ENCODE data around the gene TCEA2.
A peak's percentile ranks its signal among the peaks of the same experiment; 100 is the strongest.

Gene TCEA2

DNA sequence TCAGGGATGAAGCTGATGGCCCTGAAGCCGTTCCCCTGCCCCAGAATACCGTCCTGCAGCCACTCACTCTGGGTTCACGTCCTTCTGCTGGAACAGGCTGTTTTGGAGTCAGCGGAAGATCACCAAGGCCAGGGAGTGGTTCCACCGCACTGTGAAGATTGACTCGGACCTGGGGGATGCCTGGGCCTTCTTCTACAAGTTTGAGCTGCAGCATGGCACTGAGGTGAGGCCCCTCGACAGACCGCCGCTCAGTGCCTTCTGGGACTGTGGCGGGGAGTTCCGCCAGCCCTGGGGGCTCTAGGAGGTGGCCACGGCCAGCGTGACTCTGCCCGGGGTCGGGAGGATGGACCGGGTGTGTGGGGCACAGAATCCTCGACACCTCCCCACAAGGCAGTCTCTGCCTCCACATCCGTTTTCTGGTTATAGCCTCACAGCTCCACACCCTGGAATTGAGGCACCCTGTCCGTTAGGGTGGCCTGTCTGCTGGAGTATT, 31.1 kb upstream of the TCEA2 start:
- Histone ChIP-seq H3K36me3 (ENCODE audit: insufficient read depth, low read length) (peaks cover 5% of the 10 kb centered on the region; the same call in 1 of the 2 replicates), H3K9ac (ENCODE audit: low read depth, low read length) (no peak overlapping the region), H3K4me1 (ENCODE audit: insufficient read depth, low read length) (peaks cover 11% of the 10 kb centered on the region; the same call in 1 of the 2 replicates), H3K9me3 (ENCODE audit: control insufficient read depth, insufficient read depth, low read length) (no peaks in the 10 kb centered on the region)

DNA sequence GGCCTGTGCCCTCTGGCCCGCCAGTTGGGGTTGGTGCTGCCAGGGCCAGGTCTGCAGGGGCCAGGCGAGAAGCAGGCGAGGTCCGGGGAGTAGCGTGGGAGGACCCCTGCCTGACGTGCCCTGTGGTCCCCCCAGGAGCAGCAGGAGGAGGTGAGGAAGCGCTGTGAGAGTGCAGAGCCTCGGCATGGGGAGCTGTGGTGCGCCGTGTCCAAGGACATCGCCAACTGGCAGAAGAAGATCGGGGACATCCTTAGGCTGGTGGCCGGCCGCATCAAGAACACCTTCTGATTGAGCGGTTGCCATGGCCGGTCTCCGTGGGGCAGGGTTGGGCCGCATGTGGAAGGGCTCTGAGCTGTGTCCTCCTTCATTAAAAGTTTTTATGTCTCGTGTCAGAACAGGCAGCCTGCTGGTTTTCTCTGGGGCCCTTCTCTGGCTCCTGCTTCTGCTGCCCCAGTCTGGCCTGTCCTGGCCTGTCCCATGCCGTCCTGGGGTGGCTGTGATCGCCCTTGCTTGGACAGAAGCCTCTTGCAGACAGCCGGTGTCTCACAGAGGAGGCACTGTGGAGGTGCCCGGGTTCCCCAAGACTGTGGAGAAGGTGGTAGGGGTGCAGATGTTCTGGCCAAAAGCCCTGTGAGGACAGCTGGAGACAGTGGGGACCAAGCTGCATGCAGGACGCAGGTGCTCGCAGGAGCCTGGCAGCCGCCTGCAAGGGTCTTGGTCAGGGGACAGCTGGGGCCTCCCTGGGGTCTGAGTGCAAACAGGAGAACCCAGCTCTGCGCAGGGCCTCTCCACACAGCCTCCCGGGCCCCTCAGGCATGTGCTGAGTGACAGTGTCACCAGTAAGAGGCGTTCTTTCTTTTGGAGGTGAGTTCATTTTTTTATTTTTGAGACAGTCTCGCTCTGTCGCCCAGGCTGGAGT, 30.0 kb upstream of the TCEA2 start:
- H3K36me3 ChIP-seq (ENCODE audit: insufficient read depth, low read length): peaks cover 3% of the 10 kb centered on the region; the same call in 1 of the 2 replicates

GRCh38 chr20:64033981-64034493, 29.0 kb upstream of the TCEA2 start:
- Histone ChIP-seq H3K36me3 (ENCODE audit: insufficient read depth, low read length) (no peaks in the 10 kb centered on the region; the same call in 1 of the 2 replicates), H3K9ac (ENCODE audit: low read depth, low read length) (no peak overlapping the region)

More for the DNA sequence above, 30.0 kb upstream of the TCEA2 start:
- H3K4me1 ChIP-seq (ENCODE audit: insufficient read depth, low read length): peaks cover 11% of the 10 kb centered on the region; the same call in 1 of the 2 replicates
- H3K9me3 ChIP-seq (ENCODE audit: control insufficient read depth, insufficient read depth, low read length): no peaks in the 10 kb centered on the region
- no peak overlapping the region for H3K9ac ChIP-seq (ENCODE audit: low read depth, low read length)

DNA sequence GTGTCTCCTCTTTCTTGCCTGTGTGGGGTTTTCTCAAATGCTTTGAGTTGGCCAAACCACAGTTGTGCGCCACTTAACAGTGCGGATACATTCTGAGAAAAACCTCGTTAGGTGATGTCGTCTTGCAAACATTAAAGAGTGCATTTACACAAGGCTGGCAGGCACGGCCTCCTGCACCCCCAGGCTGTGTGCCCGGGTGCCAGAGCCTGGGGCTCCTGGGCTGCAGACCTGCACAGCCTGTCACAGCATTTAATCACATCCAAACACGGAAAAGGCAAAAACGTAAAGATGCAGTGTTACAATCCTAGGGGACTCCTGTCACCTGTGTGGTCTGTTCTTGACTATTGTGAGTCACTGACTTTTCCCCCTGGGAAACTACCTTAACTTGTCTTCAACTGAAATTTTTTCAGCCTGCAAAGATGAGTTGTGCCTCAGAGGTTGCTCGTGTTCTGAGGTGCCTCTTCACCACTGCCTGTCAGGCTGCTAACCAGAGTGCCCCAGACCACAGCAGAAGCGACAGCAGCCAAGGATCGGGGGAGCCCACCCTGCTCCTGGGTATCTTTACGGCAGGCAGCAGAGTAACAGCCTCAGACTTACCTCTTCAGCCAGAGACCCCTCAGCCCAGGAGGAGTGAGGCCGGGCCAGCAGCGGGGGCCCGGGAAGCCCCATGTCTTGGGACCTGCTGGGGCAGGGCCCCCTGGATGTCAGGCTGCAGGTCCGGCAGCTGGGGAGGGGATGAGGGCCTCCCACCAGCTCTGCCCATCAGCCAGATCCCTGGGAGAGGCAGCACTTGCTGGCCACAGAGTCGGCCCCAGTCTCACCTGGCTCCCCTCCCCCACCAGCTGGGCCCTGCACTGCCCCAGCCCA, 27.7 kb upstream of the TCEA2 start:
- no peak overlapping the region for H3K9ac ChIP-seq (ENCODE audit: low read depth, low read length)
- no peaks in the 10 kb centered on the region for H3K9me3 ChIP-seq (ENCODE audit: control insufficient read depth, insufficient read depth, low read length)
- no peaks in the 10 kb centered on the region; the same call in 1 of the 2 replicates for H3K36me3 ChIP-seq (ENCODE audit: insufficient read depth, low read length)
- H3K4me1 ChIP-seq (ENCODE audit: insufficient read depth, low read length): peaks cover 16% of the 10 kb centered on the region; the same call in 1 of the 2 replicates

More at GRCh38 chr20:64033981-64034493, 29.0 kb upstream of the TCEA2 start:
- Histone ChIP-seq H3K4me1 (ENCODE audit: insufficient read depth, low read length) (peaks cover 11% of the 10 kb centered on the region; the same call in 1 of the 2 replicates), H3K9me3 (ENCODE audit: control insufficient read depth, insufficient read depth, low read length) (no peaks in the 10 kb centered on the region)

GRCh38 chr20:64035933-64036345, 27.1 kb upstream of the TCEA2 start, which contains the start of gene C20orf204:
TSS of gene C20orf204 (plus strand) at chr20:64036182. CDS start at chr20:64036324, 142 bp downstream.
- H3K9me3 ChIP-seq (ENCODE audit: control insufficient read depth, insufficient read depth, low read length): no peaks in the 10 kb centered on the region
- H3K4me1 ChIP-seq (ENCODE audit: insufficient read depth, low read length): peaks cover 16% of the 10 kb centered on the region; the same call in 1 of the 2 replicates
- H3K36me3 ChIP-seq (ENCODE audit: insufficient read depth, low read length): no peaks in the 10 kb centered on the region; the same call in 1 of the 2 replicates
- no peak within 1 kb of the TSS for H3K9ac ChIP-seq (ENCODE audit: low read depth, low read length)

GRCh38 chr20:64036346-64037198, 26.4 kb upstream of the TCEA2 start:
- Histone ChIP-seq H3K4me1 (ENCODE audit: insufficient read depth, low read length) (peaks cover 16% of the 10 kb centered on the region; the same call in 1 of the 2 replicates), H3K36me3 (ENCODE audit: insufficient read depth, low read length) (no peaks in the 10 kb centered on the region), H3K9ac (ENCODE audit: low read depth, low read length) (no peak overlapping the region), H3K9me3 (ENCODE audit: control insufficient read depth, insufficient read depth, low read length) (no peaks in the 10 kb centered on the region)

DNA sequence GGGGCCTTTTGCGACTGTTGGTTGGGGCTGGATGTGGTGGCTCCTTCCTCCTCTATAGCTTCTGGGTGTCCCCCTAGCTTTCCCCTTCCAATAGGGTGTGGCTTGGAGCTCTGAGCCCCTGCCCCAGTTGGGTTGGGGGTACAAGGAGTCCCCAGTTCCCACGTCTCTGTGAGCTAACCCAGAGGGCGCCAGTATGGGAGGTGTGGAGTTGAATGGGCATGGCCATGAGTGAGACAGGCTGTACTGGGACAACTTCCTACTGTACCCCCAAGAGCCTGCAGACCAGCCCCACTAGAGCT, 25.9 kb upstream of the TCEA2 start:
- no peaks in the 10 kb centered on the region for H3K9me3 ChIP-seq (ENCODE audit: control insufficient read depth, insufficient read depth, low read length)
- H3K4me1 ChIP-seq (ENCODE audit: insufficient read depth, low read length): peaks cover 16% of the 10 kb centered on the region; the same call in 1 of the 2 replicates
- H3K36me3 ChIP-seq (ENCODE audit: insufficient read depth, low read length): no peaks in the 10 kb centered on the region
- H3K9ac ChIP-seq (ENCODE audit: low read depth, low read length): no peak overlapping the region

- peaks cover 16% of the 10 kb centered on the region; the same call in 1 of the 2 replicates for H3K4me1 ChIP-seq (ENCODE audit: insufficient read depth, low read length)
- H3K36me3 ChIP-seq (ENCODE audit: insufficient read depth, low read length): no peaks in the 10 kb centered on the region
- H3K9me3 ChIP-seq (ENCODE audit: control insufficient read depth, insufficient read depth, low read length): no peaks in the 10 kb centered on the region
- H3K9ac ChIP-seq (ENCODE audit: low read depth, low read length): peak overlapping the region; percentile 65; the same call in 1 of the 2 replicates
Measured at GRCh38 chr20:64037498-64038213, 25.3 kb upstream of the TCEA2 start.

- Histone ChIP-seq H3K36me3 (ENCODE audit: insufficient read depth, low read length) (no peaks in the 10 kb centered on the region), H3K9ac (ENCODE audit: low read depth, low read length) (peak overlapping the region; percentile 65), H3K9me3 (ENCODE audit: control insufficient read depth, insufficient read depth, low read length) (no peaks in the 10 kb centered on the region), H3K4me1 (ENCODE audit: insufficient read depth, low read length) (peaks cover 16% of the 10 kb centered on the region; the same call in 1 of the 2 replicates)
Measured at GRCh38 chr20:64038224-64038564, 24.8 kb upstream of the TCEA2 start.

DNA sequence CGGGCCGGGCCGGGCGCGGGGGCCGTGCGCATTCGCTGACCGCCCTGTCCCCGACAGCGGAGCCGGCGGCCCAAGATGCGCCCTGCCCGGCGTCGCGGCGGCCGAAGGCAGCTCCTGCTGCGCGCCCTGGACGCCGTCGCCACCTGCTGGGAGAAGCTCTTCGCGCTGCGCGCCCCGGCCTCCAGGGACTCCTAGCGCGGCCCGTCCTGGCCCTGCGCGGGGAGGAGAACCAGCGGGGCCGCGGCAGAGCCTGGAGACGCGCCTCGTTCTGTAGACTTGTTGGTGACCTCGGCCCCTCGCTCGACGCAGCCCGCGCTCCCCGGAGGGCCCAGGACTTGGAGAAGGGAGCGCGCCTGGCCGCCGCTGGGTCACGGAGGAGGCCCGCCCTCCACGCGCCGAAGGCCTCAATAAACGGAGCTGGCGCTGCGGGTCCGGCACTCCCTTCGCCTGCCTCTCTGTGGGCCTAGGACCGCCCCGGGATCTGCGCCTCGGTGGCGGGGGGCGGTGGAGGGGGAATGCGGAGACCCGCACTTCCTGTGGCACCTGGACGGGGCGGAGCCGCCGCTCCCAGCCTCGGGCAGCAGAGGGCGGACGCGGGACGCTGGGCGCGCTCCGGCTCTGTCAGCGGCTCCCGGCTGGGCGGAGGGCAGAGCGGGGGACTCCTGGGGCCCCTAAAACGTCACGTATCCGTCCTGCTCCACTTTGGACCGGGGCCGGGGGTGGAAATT, 24.3 kb upstream of the TCEA2 start:
- Histone ChIP-seq H3K9me3 (ENCODE audit: control insufficient read depth, insufficient read depth, low read length) (no peaks in the 10 kb centered on the region), H3K36me3 (ENCODE audit: insufficient read depth, low read length) (no peaks in the 10 kb centered on the region), H3K4me1 (ENCODE audit: insufficient read depth, low read length) (peaks cover 16% of the 10 kb centered on the region; the same call in 1 of the 2 replicates), H3K9ac (ENCODE audit: low read depth, low read length) (peak overlapping the region; percentile 65)

DNA sequence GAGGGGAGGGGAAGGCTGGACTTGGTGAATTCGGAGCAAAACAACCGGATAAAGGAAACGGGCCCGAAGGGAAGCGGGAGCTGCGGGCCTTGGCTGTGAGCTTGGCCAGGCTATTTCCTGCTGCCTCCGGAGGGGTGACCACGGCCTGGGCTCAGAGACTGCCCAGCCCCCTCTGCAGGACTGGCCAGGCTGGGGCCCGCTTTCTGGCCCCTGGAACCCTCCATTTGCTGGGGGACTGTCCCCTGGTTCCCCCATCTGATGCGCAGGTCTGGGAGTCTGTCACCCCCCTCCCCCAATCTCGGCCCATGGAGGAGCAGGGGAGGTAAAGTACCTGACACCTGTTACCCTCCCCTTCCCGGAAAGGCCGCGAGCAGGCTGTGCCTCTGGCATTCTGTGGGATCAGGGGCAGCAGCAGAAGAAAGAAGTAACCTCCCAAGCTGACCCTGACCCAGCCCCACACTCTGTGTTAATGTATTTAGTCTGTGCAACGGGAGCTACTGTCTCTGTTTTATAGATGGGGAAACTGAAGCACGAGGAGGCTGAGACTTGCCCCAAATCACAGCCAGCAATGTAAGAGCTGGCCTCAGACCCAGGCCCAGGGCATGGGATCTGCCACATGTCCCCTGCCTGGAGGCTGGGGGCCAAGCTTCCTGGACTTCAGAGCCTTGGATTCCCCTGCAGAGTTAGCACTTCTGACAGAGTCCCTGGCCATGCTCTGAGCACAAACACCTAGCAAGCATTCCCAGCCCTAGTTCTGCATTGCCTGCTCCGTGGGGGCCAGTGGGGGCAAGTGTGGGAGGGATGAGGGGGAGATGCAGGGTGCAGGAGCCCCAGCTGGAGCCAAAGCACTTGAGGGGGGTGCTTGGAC, 23.5 kb upstream of the TCEA2 start:
- H3K9me3 ChIP-seq (ENCODE audit: control insufficient read depth, insufficient read depth, low read length): no peaks in the 10 kb centered on the region
- H3K4me1 ChIP-seq (ENCODE audit: insufficient read depth, low read length): peaks cover 16% of the 10 kb centered on the region; the same call in 1 of the 2 replicates
- H3K36me3 ChIP-seq (ENCODE audit: insufficient read depth, low read length): no peaks in the 10 kb centered on the region
- peak overlapping the region; percentile 65 for H3K9ac ChIP-seq (ENCODE audit: low read depth, low read length)

Data from ES-I3 (cell line).